ENCODE measurements around the gene ACLY. TPM values are rescaled to one million over a fixed set of nuclear protein-coding genes. Genes with fewer than 3 reads are reported as not detected.

Gene ACLY
- total and polyA plus RNA-seq, 2 experiments from 2014 or later, result 89.2 to 96.3 TPM

DNA sequence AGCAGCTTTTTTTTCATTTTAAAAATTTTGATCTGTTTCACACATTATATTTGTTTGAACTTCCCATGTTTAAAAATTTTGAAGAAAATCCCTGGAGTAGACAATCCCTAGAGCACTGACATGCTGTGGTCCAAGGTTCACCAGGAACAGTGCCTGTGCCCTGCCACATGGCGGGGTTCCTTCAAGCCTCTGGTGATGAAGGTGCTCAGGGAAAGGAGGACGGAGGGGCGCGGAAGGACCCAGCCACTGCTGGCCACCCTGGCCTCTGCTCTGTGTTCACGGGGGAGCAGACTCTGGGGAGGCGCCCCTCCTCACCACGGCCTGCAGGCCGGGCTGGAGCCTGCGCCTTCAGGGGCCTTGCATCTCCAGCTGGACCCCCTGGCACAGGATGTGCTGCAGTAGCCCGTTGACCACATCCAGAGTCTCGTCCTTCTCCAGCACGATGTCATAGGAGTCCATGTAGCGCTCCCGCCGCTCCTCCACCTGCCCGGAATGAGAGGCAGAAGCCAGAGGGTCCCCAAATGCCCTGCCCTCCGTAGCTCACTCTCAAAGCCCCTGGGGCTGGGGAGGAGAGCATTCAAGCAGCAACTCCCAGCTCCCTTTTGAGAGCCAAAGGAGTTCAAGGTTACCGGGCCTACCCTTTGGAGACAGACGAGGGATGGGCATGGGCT, 93.4 kb downstream of the ACLY start:
- peaks cover 26% of the 10 kb centered on the region for H3K36me3 ChIP-seq
- TF ChIP-seq, protein P1, sequence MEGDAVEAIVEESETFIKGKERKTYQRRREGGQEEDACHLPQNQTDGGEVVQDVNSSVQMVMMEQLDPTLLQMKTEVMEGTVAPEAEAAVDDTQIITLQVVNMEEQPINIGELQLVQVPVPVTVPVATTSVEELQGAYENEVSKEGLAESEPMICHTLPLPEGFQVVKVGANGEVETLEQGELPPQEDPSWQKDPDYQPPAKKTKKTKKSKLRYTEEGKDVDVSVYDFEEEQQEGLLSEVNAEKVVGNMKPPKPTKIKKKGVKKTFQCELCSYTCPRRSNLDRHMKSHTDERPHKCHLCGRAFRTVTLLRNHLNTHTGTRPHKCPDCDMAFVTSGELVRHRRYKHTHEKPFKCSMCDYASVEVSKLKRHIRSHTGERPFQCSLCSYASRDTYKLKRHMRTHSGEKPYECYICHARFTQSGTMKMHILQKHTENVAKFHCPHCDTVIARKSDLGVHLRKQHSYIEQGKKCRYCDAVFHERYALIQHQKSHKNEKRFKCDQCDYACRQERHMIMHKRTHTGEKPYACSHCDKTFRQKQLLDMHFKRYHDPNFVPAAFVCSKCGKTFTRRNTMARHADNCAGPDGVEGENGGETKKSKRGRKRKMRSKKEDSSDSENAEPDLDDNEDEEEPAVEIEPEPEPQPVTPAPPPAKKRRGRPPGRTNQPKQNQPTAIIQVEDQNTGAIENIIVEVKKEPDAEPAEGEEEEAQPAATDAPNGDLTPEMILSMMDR (IDR thresholded peaks at IDR 0.05; ENCODE audit: low read depth, low read length), result no peak

DNA sequence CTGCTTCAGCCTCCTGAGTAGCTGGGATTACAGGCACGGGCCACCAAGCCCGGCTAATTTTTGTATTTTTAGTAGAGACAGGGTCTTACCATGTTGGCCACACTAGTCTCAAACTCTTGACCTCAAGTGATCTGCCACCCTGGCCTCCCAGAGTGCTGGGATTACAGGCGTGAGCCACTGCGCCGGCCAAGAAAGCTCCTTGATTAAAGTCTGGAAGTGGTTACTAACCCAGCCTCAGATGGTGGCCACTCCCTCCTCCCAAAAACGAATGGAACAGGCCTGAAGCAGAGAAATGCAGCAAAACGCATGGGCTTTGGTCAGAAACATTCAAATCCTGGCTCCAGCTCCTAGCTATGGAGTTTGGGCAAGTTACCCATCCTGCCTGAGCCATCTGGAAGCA, 94.7 kb downstream of the ACLY start:
- Histone ChIP-seq H3K9me3 (ENCODE audit: low read depth) (no peaks in the 10 kb centered on the region), H3K36me3 (peaks cover 21% of the 10 kb centered on the region), H3K4me3 (no peak overlapping the region), H3K4me1 (ENCODE audit: low read depth) (no peaks in the 10 kb centered on the region), H3K27me3 (no peaks in the 10 kb centered on the region), H3K27ac (peak overlapping the region; percentile 39)
- TF ChIP-seq, protein P1 (IDR thresholded peaks at IDR 0.05; ENCODE audit: low read depth, low read length), result no peak
- no peak for DNase-seq (ENCODE audit: low read depth in 1 of 2, low spot score in 1 of 2)

More for the DNA sequence above, 93.4 kb downstream of the ACLY start:
- Histone ChIP-seq H3K27ac (no peak overlapping the region), H3K4me1 (ENCODE audit: low read depth) (no peaks in the 10 kb centered on the region), H3K27me3 (no peaks in the 10 kb centered on the region), H3K4me3 (no peak overlapping the region), H3K9me3 (ENCODE audit: low read depth) (no peaks in the 10 kb centered on the region)
- no peak for DNase-seq (ENCODE audit: low read depth in 1 of 2, low spot score in 1 of 2)

DNA sequence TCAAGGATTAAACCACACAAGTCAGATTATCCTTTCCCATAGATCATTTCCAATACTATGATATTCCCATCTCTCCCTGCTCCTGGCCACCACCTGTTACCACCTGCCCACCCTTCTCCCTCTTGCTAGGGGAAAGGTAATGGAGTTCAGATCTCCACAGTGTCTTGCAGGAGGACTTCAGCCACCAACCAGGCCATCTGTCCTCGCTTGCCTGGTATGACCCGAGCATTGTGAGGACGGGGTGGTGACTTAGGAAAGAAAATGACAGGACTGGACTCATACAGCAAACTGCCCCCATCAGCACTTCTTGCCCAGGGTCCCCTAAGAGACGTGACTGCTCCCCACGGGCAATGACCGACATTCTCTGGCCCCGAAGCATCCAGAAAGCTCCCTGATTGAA, 95.2 kb downstream of the ACLY start:
- Histone ChIP-seq H3K4me3 (no peak overlapping the region), H3K27me3 (no peaks in the 10 kb centered on the region), H3K4me1 (ENCODE audit: low read depth) (no peaks in the 10 kb centered on the region), H3K36me3 (peaks cover 18% of the 10 kb centered on the region), H3K9me3 (ENCODE audit: low read depth) (no peaks in the 10 kb centered on the region), H3K27ac (peak overlapping the region; percentile 47)
- TF ChIP-seq, protein P1 (IDR thresholded peaks at IDR 0.05; ENCODE audit: low read depth, low read length), result no peak
- no peak for DNase-seq (ENCODE audit: low read depth in 1 of 2, low spot score in 1 of 2)

DNA sequence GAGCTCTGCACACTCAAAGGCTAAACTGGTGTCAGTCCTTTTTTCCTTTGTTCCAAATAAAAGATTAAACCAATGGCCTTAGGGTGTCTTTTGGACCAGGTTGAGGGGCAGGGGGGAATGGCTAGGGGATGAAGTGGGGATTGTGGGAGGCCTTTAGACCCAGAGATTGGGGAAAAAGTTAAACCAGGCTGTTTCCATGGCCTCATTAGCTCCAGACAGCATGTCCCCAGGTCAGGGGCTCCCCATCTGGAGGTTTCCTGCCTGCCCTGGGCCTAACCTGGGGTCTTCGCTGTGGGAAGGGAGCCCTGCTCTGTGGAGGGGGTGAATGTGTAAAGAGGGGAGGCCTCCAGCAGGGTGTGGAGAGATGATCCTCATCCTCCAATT, 95.6 kb downstream of the ACLY start:
- no peak overlapping the region for H3K4me3 ChIP-seq
- H3K36me3 ChIP-seq, result peaks cover 20% of the 10 kb centered on the region
- no peak for DNase-seq (ENCODE audit: low read depth in 1 of 2, low spot score in 1 of 2)
- TF ChIP-seq, protein P1 (IDR thresholded peaks at IDR 0.05; ENCODE audit: low read depth, low read length), result no peak
- no peaks in the 10 kb centered on the region for H3K9me3 ChIP-seq (ENCODE audit: low read depth)
- no peaks in the 10 kb centered on the region for H3K27me3 ChIP-seq
- H3K4me1 ChIP-seq (ENCODE audit: low read depth), result no peaks in the 10 kb centered on the region
- H3K27ac ChIP-seq, result peak overlapping the region; percentile 47

DNA sequence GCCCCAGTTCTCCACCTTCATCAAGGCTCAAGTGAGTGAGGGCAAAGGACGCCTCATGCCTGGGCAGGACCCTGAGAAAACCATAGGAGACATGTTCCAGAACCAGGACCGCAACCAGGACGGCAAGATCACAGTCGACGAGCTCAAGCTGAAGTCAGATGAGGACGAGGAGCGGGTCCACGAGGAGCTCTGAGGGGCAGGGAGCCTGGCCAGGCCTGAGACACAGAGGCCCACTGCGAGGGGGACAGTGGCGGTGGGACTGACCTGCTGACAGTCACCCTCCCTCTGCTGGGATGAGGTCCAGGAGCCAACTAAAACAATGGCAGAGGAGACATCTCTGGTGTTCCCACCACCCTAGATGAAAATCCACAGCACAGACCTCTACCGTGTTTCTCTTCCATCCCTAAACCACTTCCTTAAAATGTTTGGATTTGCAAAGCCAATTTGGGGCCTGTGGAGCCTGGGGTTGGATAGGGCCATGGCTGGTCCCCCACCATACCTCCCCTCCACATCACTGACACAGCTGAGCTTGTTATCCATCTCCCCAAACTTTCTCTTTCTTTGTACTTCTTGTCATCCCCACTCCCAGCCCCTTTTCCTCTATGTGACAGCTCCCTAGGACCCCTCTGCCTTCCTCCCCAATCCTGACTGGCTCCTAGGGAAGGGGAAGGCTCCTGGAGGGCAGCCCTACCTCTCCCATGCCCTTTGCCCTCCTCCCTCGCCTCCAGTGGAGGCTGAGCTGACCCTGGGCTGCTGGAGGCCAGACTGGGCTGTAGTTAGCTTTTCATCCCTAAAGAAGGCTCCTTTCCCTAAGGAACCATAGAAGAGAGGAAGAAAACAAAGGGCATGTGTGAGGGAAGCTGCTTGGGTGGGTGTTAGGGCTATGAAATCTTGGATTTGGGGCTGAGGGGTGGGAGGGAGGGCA, 96.3 kb downstream of the ACLY start:
- Histone ChIP-seq H3K27ac (peak overlapping the region; percentile 47), H3K9me3 (ENCODE audit: low read depth) (no peaks in the 10 kb centered on the region), H3K27me3 (no peaks in the 10 kb centered on the region), H3K36me3 (peaks cover 16% of the 10 kb centered on the region), H3K4me1 (ENCODE audit: low read depth) (no peaks in the 10 kb centered on the region), H3K4me3 (no peak overlapping the region)
- DNase-seq (ENCODE audit: low read depth in 1 of 2, low spot score in 1 of 2), result no peak
- TF ChIP-seq, protein P1 (IDR thresholded peaks at IDR 0.05; ENCODE audit: low read depth, low read length), result no peak
